ENCODE measurements around the gene FAM98B. TPM values are rescaled to one million over a fixed set of nuclear protein-coding genes. Genes with fewer than 3 reads are reported as not detected.
"Not testable (repeated sequence)": the region's sequence is repeated elsewhere in the genome, so short reads cannot be mapped to it uniquely, and the experiment has no call there.

FAM98B gene
- total RNA-seq, 4 donors from 2014 or later = 5.2 to 12.2 (median 7.6) TPM

GRCh38 chr15:38425269-38425668 lies 28.7 kb upstream of the FAM98B start:
- Histone ChIP-seq H3K27me3 (no peaks in the 10 kb centered on the region), H3K4me1 (no peaks in the 10 kb centered on the region), H3K4me3 (no peak overlapping the region), H3K27ac (no peak overlapping the region), H3K9me3 (no peaks in the 10 kb centered on the region), H3K36me3 (no peaks in the 10 kb centered on the region)
- TF ChIP-seq POLR2AphosphoS5 (IDR thresholded peaks at IDR 0.05) = no peak
- TF ChIP-seq CTCF (IDR thresholded peaks at IDR 0.05) = no peak
- no peak for TF ChIP-seq EP300 (IDR thresholded peaks at IDR 0.05; ENCODE audit: low read depth)
- TF ChIP-seq POLR2A (IDR thresholded peaks at IDR 0.05) = no peak
- in situ Hi-C loops (cut with MboI; ENCODE audit: low pct_ligation_motif_present in 1 of 4, low pct_unique_long_range_greater_than_20kb in 1 of 4, low sequenced_read_pairs in 3 of 4) = loop anchor here in 1 of 4 donors (25.0 kb wide), 1 partner anchor 262 kb away; no protein-coding TSS in a partner anchor
- intact Hi-C loops (cut with DNase I; ENCODE audit: low total_unique reads) = no loop called here
- DNase-seq = no peak
- 86 to 92% methylated on average over 1 of the region's 1 CpG for WGBS, 2 donors (ENCODE audit: low coverage in 1 of 2)

GRCh38 chr15:38427380-38427779 lies 26.5 kb upstream of the FAM98B start:
- no peak for TF ChIP-seq POLR2AphosphoS5 (IDR thresholded peaks at IDR 0.05)
- no peak for TF ChIP-seq POLR2A (IDR thresholded peaks at IDR 0.05)
- TF ChIP-seq CTCF (IDR thresholded peaks at IDR 0.05) = no peak
- TF ChIP-seq EP300 (IDR thresholded peaks at IDR 0.05; ENCODE audit: low read depth) = no peak
- Histone ChIP-seq H3K36me3 (no peaks in the 10 kb centered on the region), H3K9me3 (no peaks in the 10 kb centered on the region), H3K4me3 (no peak overlapping the region), H3K27ac (no peak overlapping the region), H3K27me3 (no peaks in the 10 kb centered on the region), H3K4me1 (no peaks in the 10 kb centered on the region)
- no peak for DNase-seq
- in situ Hi-C loops (cut with MboI; ENCODE audit: low pct_ligation_motif_present in 1 of 4, low pct_unique_long_range_greater_than_20kb in 1 of 4, low sequenced_read_pairs in 3 of 4) = loop anchor here in 1 of 4 donors (25.0 kb wide), 1 partner anchor 260 kb away; no protein-coding TSS in a partner anchor
- WGBS, 2 donors (ENCODE audit: low coverage in 1 of 2) = 96 to 100% methylated on average over 1 of the region's 1 CpG
- intact Hi-C loops (cut with DNase I; ENCODE audit: low total_unique reads) = no loop called here

GRCh38 chr15:38430106-38430760 lies 23.7 kb upstream of the FAM98B start:
- intact Hi-C loops (cut with DNase I; ENCODE audit: low total_unique reads) (no loop called here), in situ Hi-C loops (cut with MboI; ENCODE audit: low pct_ligation_motif_present in 1 of 4, low pct_unique_long_range_greater_than_20kb in 1 of 4, low sequenced_read_pairs in 3 of 4) (loop anchor here in 1 of 4 donors (25.0 kb wide), 1 partner anchor 257 kb away; no protein-coding TSS in a partner anchor)
- Histone ChIP-seq H3K9me3 (no peaks in the 10 kb centered on the region), H3K27ac (no peak overlapping the region), H3K27me3 (no peaks in the 10 kb centered on the region), H3K4me3 (no peak overlapping the region), H3K36me3 (no peaks in the 10 kb centered on the region), H3K4me1 (no peaks in the 10 kb centered on the region)
- 14 to 70% methylated on average over 1 to 3 of the region's 3 CpGs for WGBS, 2 donors (ENCODE audit: low coverage in 1 of 2)
- no peak for TF ChIP-seq EP300 (IDR thresholded peaks at IDR 0.05; ENCODE audit: low read depth)
- no peak for TF ChIP-seq POLR2A (IDR thresholded peaks at IDR 0.05)
- no peak for DNase-seq

- Histone ChIP-seq H3K36me3 (no peaks in the 10 kb centered on the region), H3K4me3 (no peak overlapping the region), H3K27ac (no peak overlapping the region), H3K4me1 (peaks cover 0 to 10% (median 2%) of the 10 kb centered on the region in 4 donors), H3K9me3 (no peaks in the 10 kb centered on the region), H3K27me3 (peaks cover 29% of the 10 kb centered on the region)
- intact Hi-C loops (cut with DNase I; ENCODE audit: low total_unique reads) (no loop called here), in situ Hi-C loops (cut with MboI; ENCODE audit: low pct_ligation_motif_present in 1 of 4, low pct_unique_long_range_greater_than_20kb in 1 of 4, low sequenced_read_pairs in 3 of 4) (loop anchor here in 1 of 4 donors (25.0 kb wide), 1 partner anchor 250 kb away; no protein-coding TSS in a partner anchor)
- 0 to 38% methylated on average over 1 of the region's 1 CpG for WGBS, 2 donors (ENCODE audit: low coverage in 1 of 2)
- no peak for DNase-seq
- TF ChIP-seq EP300 (IDR thresholded peaks at IDR 0.05; ENCODE audit: low read depth) = no peak
- TF ChIP-seq CTCF (IDR thresholded peaks at IDR 0.05) = no peak
- TF ChIP-seq POLR2AphosphoS5 (IDR thresholded peaks at IDR 0.05) = no peak
- no peak for TF ChIP-seq POLR2A (IDR thresholded peaks at IDR 0.05)
These were observed 16.9 kb upstream of the FAM98B start for GRCh38 chr15:38436993-38437392.

- H3K36me3 ChIP-seq; H3K4me3 ChIP-seq; intact Hi-C loops (cut with DNase I; ENCODE audit: low total_unique reads); DNase-seq; H3K9me3 ChIP-seq; H3K27ac ChIP-seq: not testable (repeated sequence)
- 76 to 81% methylated on average over 3 to 4 of the region's 4 CpGs for WGBS, 2 donors (ENCODE audit: low coverage in 1 of 2)
- Histone ChIP-seq H3K4me1 (peaks cover 0 to 10% (median 2%) of the 10 kb centered on the region in 4 donors), H3K27me3 (peaks cover 29% of the 10 kb centered on the region)
- in situ Hi-C loops (cut with MboI; ENCODE audit: low pct_ligation_motif_present in 1 of 4, low pct_unique_long_range_greater_than_20kb in 1 of 4, low sequenced_read_pairs in 3 of 4) = loop anchor here in 1 of 4 donors (25.0 kb wide), 1 partner anchor 250 kb away; no protein-coding TSS in a partner anchor
These were observed 16.3 kb upstream of the FAM98B start for GRCh38 chr15:38437603-38438002.
